Bronchial epithelial cell (primary cell): ENCODE data around the gene ACAP2. TPM values are rescaled to one million over a fixed set of nuclear protein-coding genes. Genes with fewer than 3 reads are reported as not detected.

Experiments
- DNase-seq: peaks from one replicate; pipeline ENCODE4 v3.0.0-alpha.2; 2010; ENCODE audit warnings: low read depth
- FAIRE-seq: peaks from 2 replicates; lab custom pipeline; 2011; peaks lifted over from hg19 to GRCh38; lab: Jason Lieb, UNC
- H3K27me3 ChIP-seq: 2 replicates; pipeline ENCODE4 v1.5.1; 2011; ENCODE audit warnings: low read length; ENCODE audit not compliant: control insufficient read depth, insufficient read depth
- H3K36me3 ChIP-seq: 2 replicates; pipeline ENCODE4 v1.5.1; 2011; ENCODE audit warnings: low read length; ENCODE audit not compliant: control insufficient read depth, insufficient read depth
- H3K4me3 ChIP-seq: 2 replicates; pipeline ENCODE4 v1.5.1; 2011; ENCODE audit warnings: mild to moderate bottlenecking, low read depth, low read length, control low read depth
- total RNA-seq: library from RNA; depleted of rRNA; stranded (reverse); fragments of >200 nt; gene quantifications from 2 replicates; pipeline ENCODE4 v1.2.1, GENCODE V29; 2014
- TF ChIP-seq, protein P1 (sequence below): IDR thresholded peaks from 2 replicates; pipeline ENCODE4 v1.5.1; 2011; ENCODE audit warnings: mild to moderate bottlenecking, moderate library complexity, low read length, control low read depth, inconsistent platforms; ENCODE audit not compliant: insufficient read depth, severe bottlenecking

Gene ACAP2
- total RNA-seq, 1 donor from 2014 or later = 51.9 TPM

DNA sequence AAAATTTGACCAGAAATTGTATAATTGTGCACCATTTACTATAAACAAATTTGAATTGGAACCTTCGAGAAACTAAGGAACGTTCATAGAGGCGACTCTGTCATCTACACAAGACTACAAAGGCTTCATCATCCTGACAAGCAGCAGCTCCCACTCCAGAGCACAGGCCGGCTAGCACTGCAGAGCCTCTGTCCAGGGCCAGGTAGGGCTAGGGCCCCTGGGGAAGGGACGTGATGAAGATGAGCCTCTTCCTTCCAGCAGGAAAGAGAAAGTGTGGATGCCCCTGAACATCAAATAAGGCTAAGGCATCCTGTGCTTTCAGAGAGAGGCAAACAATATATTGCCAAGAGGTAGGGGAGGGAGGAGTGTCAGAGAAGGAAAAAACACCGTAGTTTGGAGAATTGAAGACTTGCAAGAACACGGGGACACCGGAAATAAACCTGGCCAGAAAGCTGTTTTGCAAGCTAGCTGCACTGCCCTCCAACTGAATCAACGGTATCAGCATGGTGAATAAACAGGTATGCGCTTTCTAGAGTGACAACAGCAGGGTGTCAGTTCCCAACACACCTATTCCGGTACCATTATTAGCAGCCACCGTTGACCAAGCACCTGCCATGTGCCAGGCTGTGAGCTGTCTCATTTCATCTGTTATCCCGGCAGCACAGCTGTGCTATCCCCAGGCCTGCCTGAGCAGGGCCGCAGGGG lies 184.2 kb downstream of the ACAP2 start:
- H3K27me3 ChIP-seq = no peaks in the 10 kb centered on the region
- no peak overlapping the region for H3K4me3 ChIP-seq
- TF ChIP-seq, protein P1, sequence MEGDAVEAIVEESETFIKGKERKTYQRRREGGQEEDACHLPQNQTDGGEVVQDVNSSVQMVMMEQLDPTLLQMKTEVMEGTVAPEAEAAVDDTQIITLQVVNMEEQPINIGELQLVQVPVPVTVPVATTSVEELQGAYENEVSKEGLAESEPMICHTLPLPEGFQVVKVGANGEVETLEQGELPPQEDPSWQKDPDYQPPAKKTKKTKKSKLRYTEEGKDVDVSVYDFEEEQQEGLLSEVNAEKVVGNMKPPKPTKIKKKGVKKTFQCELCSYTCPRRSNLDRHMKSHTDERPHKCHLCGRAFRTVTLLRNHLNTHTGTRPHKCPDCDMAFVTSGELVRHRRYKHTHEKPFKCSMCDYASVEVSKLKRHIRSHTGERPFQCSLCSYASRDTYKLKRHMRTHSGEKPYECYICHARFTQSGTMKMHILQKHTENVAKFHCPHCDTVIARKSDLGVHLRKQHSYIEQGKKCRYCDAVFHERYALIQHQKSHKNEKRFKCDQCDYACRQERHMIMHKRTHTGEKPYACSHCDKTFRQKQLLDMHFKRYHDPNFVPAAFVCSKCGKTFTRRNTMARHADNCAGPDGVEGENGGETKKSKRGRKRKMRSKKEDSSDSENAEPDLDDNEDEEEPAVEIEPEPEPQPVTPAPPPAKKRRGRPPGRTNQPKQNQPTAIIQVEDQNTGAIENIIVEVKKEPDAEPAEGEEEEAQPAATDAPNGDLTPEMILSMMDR = no peak
- FAIRE-seq = no peak
- peak; percentile 46 for DNase-seq
- no peaks in the 10 kb centered on the region for H3K36me3 ChIP-seq

DNA sequence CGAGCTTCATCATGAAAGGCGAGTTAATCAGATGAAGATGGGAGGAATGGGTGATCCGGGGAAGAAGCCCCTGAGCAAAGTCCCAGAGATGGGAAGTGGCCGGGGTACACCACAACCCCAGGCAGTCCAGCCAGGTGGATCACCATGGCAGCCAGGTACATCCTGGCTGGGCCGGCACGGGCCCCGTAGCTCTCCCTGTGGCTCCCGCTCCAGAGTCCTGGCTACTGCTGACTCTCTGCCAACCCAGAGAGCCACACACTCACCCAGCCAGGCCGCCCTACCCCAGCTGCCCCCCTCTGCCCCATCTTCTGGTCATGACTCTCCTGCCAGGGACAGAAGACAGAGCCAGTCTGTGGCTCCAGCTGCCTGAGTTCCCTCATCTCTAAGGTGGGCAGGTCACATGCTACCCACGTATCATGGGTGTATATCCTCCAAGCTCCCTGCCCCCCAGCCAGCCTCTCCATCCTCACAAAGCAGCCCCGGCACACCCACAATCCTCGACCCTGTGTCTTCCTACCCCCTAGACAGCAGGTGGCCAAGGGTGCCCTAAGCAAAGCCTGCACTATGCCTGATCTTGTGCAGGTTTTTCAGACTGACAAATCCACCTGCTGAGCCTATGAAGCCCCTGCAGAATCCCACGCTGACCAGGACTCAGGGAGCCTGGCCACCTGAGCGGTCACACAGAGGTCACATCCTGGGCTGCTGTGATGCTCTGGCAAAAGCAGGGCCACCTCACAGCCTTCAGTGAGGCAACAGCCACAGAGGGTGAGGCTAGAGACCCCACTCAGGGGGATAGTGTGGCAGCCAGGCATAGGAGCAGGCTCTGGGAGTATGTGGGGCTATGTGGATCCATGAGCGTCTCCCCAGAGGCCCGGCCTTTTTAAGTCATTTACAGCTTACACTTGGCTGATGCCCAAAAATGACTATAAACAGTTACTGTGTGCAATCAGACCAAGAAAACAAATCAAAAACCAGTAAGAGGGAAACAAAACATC lies 185.1 kb downstream of the ACAP2 start:
- no peak overlapping the region for H3K4me3 ChIP-seq
- no peaks in the 10 kb centered on the region for H3K27me3 ChIP-seq
- FAIRE-seq (no peak), DNase-seq (no peak)
- TF ChIP-seq, protein P1 = no peak
- H3K36me3 ChIP-seq = no peaks in the 10 kb centered on the region

DNA sequence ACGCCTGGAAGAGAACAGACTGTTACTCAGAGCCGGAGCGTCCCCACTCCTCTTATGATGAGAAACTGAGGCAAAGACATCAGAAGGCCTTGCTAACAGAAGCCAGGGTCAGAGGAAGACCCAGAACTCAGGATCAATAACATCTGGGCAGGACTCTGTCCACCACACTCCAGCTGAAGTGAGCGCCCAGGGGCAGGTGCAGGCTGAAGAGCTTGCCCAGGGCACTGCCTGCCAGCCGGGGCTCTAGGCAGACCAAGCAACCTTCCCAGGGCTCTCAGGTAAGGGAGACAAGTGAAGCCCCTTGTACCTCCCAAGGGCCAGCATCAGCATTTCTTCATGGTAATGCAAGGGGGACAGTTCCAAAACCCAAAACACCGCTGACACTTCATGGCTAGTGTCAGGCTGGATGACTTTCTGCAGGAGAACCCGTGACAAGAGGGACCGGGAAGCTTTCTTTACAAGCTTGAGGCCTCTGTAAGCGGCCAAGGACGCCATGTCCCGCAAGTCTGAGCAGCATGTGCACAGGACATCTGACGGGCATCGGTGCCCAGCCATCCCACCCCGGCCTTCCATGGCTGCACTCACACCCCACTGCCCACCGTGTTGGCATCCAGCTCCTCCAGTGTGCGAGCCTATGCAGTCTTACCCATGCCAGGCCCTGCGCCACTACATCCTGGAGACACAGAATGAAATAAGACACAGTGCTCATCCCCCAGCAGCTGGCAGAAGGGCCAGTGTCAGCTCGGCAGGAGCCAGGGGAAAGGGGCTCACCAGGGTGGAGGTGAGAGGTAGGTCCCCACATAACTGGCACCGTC lies 186.0 kb downstream of the ACAP2 start:
- TF ChIP-seq, protein P1 = no peak
- no peaks in the 10 kb centered on the region for H3K27me3 ChIP-seq
- H3K4me3 ChIP-seq = no peak overlapping the region
- no peak for FAIRE-seq
- no peaks in the 10 kb centered on the region for H3K36me3 ChIP-seq
- DNase-seq = no peak

DNA sequence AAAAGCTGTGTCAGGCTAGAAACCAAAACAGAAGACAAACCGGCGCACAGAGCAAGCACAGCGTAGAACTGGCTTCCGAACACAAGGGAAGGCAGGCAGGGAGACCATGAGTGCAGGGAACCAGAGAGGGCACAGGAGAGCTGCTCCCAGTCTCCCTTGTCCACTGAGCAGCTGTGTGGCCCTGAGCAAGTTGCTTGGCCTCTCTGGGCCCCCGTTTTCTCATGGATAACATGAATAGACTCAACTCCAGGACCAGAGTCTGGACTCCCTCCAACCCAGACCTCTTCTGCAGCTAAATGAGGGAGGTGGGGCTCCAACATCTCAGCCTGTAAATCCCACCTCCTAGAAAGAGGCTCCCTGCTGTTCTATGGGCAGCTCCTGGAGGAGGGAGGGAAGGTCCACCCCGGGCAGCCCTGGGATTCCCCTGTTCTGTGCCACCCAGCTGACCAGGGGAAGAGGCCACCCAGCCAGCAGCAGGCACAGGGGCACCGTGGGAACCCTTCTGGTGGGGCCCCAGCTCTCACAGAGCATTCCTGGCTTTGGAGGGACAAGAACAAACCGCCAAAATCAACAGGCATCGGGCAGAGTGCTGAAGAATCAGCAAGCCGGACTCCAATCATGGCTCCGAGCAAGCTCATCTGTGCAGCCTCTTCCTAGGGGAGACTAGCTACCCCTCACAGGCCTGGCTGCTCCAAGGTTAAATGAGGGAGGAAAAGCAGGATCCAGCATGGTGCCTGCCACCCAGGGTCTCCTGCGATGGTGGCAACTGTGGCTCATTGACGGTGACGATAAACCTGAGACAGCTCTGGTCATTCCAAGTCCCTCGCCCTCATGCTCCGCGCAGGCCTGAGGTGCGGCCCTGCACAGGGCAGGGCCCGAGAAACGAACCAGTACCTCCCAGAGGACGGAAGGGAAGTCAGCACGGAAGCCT lies 187.0 kb downstream of the ACAP2 start:
- FAIRE-seq = no peak
- Histone ChIP-seq H3K27me3 (no peaks in the 10 kb centered on the region), H3K4me3 (no peak overlapping the region), H3K36me3 (no peaks in the 10 kb centered on the region)
- no peak for DNase-seq
- TF ChIP-seq, protein P1 = no peak

DNA sequence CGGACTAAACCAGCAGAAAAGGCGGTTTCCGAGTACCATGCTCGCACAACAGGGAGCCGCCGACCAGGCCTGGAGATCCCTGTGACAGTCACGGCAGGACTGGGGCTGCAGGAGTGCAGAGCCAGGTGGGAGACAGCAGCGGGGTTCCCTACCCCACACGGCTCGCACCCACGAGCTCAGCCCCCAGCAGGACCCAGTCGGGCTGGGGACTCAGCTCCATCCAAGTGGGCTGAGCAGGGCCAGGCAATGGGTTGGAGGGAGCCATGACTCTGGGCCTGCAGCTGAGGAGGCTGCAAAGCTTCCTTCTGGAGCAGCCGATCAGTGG lies 187.7 kb downstream of the ACAP2 start:
- Histone ChIP-seq H3K36me3 (no peaks in the 10 kb centered on the region), H3K4me3 (no peak overlapping the region), H3K27me3 (no peaks in the 10 kb centered on the region)
- DNase-seq (no peak), FAIRE-seq (no peak)
- TF ChIP-seq, protein P1 = no peak
